ENCODE results near the gene ROPN1L.

The ROPN1L gene

DNA sequence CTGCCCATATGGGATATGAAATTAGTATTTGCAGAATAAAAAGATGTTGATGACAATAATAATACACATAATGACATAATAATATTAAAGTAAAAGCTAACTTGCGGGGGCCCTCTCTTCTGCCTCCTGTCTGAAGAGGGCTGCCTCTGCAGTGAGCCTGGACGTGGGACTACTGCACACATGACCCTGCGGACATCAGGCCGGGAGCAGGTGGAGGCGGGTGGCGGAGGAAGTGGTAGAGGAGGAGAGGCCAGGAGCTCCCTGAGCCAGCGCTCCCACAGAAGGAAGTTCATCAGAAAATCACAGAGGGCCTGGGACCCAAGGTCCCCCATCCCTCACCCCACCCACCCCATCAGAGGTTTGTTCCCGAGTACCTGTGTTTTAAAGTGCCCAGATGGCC is 60.5 kb downstream of the ROPN1L start:
- TF ChIP-seq, protein P1, sequence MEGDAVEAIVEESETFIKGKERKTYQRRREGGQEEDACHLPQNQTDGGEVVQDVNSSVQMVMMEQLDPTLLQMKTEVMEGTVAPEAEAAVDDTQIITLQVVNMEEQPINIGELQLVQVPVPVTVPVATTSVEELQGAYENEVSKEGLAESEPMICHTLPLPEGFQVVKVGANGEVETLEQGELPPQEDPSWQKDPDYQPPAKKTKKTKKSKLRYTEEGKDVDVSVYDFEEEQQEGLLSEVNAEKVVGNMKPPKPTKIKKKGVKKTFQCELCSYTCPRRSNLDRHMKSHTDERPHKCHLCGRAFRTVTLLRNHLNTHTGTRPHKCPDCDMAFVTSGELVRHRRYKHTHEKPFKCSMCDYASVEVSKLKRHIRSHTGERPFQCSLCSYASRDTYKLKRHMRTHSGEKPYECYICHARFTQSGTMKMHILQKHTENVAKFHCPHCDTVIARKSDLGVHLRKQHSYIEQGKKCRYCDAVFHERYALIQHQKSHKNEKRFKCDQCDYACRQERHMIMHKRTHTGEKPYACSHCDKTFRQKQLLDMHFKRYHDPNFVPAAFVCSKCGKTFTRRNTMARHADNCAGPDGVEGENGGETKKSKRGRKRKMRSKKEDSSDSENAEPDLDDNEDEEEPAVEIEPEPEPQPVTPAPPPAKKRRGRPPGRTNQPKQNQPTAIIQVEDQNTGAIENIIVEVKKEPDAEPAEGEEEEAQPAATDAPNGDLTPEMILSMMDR (conservative IDR thresholded peaks at IDR 0.05; ENCODE audit: low read depth): no peak
- H3K27ac ChIP-seq: no peak overlapping the region
- POLR2A ChIA-PET (ENCODE audit: low non-redundant PET): no interaction called here
- CTCF ChIA-PET: interaction anchor here (0.6 to 1.2 kb wide), 2 partner anchors 13 to 49 kb away, joined by 3 to 6 read pairs; no protein-coding TSS in a partner anchor
- no peak for DNase-seq (ENCODE audit: low spot score)

DNA sequence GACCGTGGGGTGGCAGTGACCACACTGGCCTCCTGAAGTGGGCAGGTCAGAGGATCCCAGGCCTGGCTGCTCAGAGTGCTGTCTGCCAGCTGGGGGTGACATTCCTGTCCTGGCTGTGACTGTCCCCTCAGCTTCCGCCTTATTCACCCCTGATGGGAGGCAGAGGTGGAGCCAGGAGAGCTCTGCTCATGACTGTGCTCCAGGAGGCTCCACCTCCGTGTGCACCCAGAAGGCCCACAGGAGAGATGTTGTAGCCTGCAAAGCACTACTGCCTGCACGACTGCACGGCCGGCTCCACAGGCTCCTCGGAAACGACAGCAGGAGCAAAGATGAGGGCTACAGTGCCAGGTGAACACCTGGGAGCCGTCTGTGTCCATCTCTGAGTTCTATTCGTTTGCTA is 60.9 kb downstream of the ROPN1L start:
- H3K27ac ChIP-seq: no peak overlapping the region
- CTCF ChIA-PET: interaction anchor here (0.6 to 1.2 kb wide), 2 partner anchors 13 to 50 kb away, joined by 3 to 6 read pairs; no protein-coding TSS in a partner anchor
- POLR2A ChIA-PET (ENCODE audit: low non-redundant PET): no interaction called here
- TF ChIP-seq, protein P1 (conservative IDR thresholded peaks at IDR 0.05; ENCODE audit: low read depth): no peak
- DNase-seq (ENCODE audit: low spot score): no peak

DNA sequence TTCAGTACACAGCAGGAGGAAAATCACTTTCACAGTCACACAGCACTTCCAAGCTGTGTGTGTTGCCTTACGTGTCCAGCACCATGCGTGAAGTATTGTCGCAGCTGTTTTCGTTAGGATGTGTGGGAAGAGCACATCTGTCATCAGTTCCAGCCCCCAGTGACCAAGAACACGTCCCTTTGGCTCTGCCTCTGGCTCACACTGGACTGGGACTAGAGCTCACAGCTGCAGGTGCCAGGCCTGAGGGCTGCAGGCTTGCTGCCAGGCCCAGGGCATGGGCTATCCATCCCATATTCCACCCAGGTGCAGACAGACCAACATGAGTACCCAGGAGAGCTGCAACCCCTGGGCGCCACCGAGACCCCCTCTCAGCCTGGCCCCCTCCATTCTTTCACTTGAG is 61.6 kb downstream of the ROPN1L start:
- no peak overlapping the region for H3K27ac ChIP-seq
- no peak for DNase-seq (ENCODE audit: low spot score)
- CTCF ChIA-PET: interaction anchor here (0.9 kb wide), 1 partner anchor 17 kb away, joined by 4 read pairs; no protein-coding TSS in a partner anchor
- POLR2A ChIA-PET (ENCODE audit: low non-redundant PET): no interaction called here
- TF ChIP-seq, protein P1 (conservative IDR thresholded peaks at IDR 0.05; ENCODE audit: low read depth): no peak

DNA sequence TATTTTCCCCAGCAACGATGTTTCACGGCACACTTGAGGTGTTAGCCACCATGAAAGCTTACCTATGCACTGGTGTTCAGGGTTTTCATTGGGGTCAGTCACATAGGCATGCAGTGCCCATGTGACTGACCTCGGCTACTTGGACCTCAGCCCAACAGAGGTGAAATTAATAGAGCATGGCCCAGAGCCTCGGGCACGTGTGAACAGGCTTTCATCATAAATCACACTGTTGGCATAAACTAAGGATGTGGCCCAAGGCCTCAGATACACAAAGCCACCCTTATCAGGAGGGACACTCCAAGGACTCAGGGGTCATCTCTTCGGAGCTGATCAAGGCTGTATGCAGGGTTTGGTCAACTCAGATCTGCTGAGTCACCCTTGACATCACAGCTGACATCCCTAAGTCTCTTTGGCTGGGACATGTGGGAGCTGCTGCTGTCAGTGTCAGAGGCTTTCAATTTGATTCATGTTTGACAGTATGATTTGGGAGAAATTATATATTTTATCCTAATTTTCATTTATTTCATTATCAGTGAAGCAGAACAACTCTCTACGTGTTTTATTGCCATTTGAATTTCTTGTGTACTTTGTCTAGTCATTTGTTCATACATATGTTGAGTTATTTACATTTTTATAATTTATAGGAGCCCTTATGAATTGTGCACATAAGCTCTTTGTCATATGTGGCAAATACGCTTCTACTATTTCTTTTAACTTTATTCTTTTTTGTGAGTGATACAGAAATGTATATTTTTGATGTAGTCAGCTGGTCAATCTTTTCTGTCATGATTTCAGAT is 62.5 kb downstream of the ROPN1L start:
- no peak overlapping the region for H3K27ac ChIP-seq
- TF ChIP-seq, protein P1 (conservative IDR thresholded peaks at IDR 0.05; ENCODE audit: low read depth): no peak
- CTCF ChIA-PET: interaction anchor here (0.9 kb wide), 1 partner anchor 16 kb away, joined by 4 read pairs; no protein-coding TSS in a partner anchor
- DNase-seq (ENCODE audit: low spot score): no peak
- POLR2A ChIA-PET (ENCODE audit: low non-redundant PET): no interaction called here

DNA sequence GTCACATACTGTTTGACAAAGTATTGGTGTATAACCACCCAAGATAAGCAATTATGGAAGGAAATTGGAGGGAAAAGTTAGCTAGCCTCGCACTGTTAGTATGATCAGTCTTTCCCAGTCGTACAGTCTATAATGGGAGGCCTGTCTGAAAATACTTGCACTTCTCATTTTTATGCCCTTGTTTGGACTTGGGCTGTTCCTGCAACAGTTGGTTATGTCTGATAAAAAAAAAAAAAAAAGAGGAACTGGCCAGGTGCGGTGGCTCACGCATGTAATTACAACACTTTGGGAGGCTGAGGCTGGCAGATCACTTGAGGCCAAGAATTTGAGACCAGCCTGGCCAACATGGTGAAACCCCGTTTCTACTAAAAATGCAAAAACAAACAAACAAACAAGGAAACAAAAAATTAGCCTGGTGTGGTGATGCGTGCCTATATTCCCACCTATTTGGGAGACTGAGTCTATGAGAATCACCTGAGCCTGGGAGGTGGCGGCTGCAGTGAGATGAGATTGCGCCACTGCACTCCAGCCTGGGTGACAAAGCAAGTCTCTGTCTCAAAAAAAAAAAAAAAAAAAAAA is 63.9 kb downstream of the ROPN1L start:
- no peak overlapping the region for H3K27ac ChIP-seq
- TF ChIP-seq, protein P1 (conservative IDR thresholded peaks at IDR 0.05; ENCODE audit: low read depth): no peak
- CTCF ChIA-PET: no interaction called here
- POLR2A ChIA-PET (ENCODE audit: low non-redundant PET): interaction anchor here (0.7 kb wide), 1 partner anchor 33 kb away, joined by 6 read pairs; no protein-coding TSS in a partner anchor
- DNase-seq (ENCODE audit: low spot score): no peak

DNA sequence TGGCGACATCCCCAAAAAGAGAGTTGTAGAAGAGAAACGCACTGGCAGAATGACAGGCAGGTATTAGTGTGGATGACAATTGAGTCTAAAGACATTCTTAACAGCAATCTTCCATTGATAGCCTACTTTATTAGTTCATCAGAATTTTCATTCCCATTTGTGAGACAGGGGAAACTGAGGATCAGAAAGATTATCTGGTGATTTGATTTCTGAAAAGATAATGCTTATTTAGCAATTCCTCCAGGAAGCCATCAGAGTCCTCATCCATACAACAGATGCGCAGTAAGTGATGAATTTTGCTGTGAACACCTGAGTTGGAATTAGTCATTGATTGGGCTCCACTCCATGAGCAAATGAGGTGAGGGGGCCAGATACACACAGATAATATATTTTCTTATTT is 64.9 kb downstream of the ROPN1L start:
- ChIA-PET POLR2A (ENCODE audit: low non-redundant PET) (interaction anchor here (0.7 kb wide), 1 partner anchor 34 kb away, joined by 6 read pairs; no protein-coding TSS in a partner anchor), CTCF (no interaction called here)
- TF ChIP-seq, protein P1 (conservative IDR thresholded peaks at IDR 0.05; ENCODE audit: low read depth): no peak
- DNase-seq (ENCODE audit: low spot score): no peak
- no peak overlapping the region for H3K27ac ChIP-seq

Measured in RWPE1 (cell line).